Trophoblast cell (in vitro differentiated cells and primary cell): ENCODE measurements around the gene METRN. TPM values are rescaled to one million over a fixed set of nuclear protein-coding genes. Genes with fewer than 3 reads are reported as not detected.

ENCODE experiments used
- DNase-seq, 2 donors: peaks; one replicate each; pipeline ENCODE4 v3.0.0-alpha.2; 2016
- H2AFZ ChIP-seq: 2 replicates; pipeline ENCODE4 v1.6.1; 2013; ENCODE audit warnings: low read length, moderate library complexity, mild to moderate bottlenecking; ENCODE audit not compliant: insufficient read depth, poor library complexity
- H2AK5ac ChIP-seq: 2 replicates; pipeline ENCODE4 v1.6.1; 2013; ENCODE audit warnings: mild to moderate bottlenecking, low read length
- H2BK120ac ChIP-seq: 2 replicates; pipeline ENCODE4 v1.6.1; 2013; ENCODE audit warnings: low read length, mild to moderate bottlenecking, moderate library complexity; ENCODE audit not compliant: insufficient read depth, poor library complexity
- H2BK12ac ChIP-seq: 2 replicates; pipeline ENCODE4 v1.6.1; 2013; ENCODE audit warnings: mild to moderate bottlenecking, low read length, moderate library complexity
- H2BK5ac ChIP-seq: 2 replicates; pipeline ENCODE4 v1.6.1; 2013; ENCODE audit warnings: low read length, low read depth, moderate library complexity, mild to moderate bottlenecking; ENCODE audit not compliant: poor library complexity
- H3K14ac ChIP-seq: 2 replicates; pipeline ENCODE4 v1.6.1; 2013; ENCODE audit warnings: mild to moderate bottlenecking, low read length
- H3K18ac ChIP-seq: 2 replicates; pipeline ENCODE4 v1.6.1; 2013; ENCODE audit warnings: mild to moderate bottlenecking, low read length
- H3K23ac ChIP-seq: 2 replicates; pipeline ENCODE4 v1.6.1; 2013; ENCODE audit warnings: low read length
- H3K27ac ChIP-seq: 2 replicates; pipeline ENCODE4 v1.5.1; 2013; ENCODE audit warnings: low read depth, mild to moderate bottlenecking, inconsistent platforms, low read length, moderate library complexity
- H3K27me3 ChIP-seq: 2 replicates; pipeline ENCODE4 v1.6.1; 2013; ENCODE audit warnings: inconsistent platforms, mild to moderate bottlenecking, low read length, moderate library complexity; ENCODE audit not compliant: insufficient read depth
- H3K36me3 ChIP-seq, 2 experiments: 1 replicate in 1 of 2; 2 replicates in 1 of 2; pipeline ENCODE4 v1.6.1; 2013; ENCODE audit warnings: low read length in 2 of 2, mild to moderate bottlenecking in 2 of 2, moderate library complexity in 1 of 2; ENCODE audit not compliant: insufficient read depth in 2 of 2, control insufficient read depth in 1 of 2
- H3K4ac ChIP-seq: 2 replicates; pipeline ENCODE4 v1.6.1; 2013; ENCODE audit warnings: low read depth, mild to moderate bottlenecking, low read length, moderate library complexity
- H3K4me1 ChIP-seq, 2 experiments: 1 replicate in 1 of 2; 2 replicates in 1 of 2; pipeline ENCODE4 v1.6.1; 2013; ENCODE audit warnings: low read length in 2 of 2, mild to moderate bottlenecking in 2 of 2, moderate library complexity in 1 of 2; ENCODE audit not compliant: insufficient read depth in 2 of 2, control insufficient read depth in 1 of 2
- H3K4me2 ChIP-seq: 2 replicates; pipeline ENCODE4 v1.6.1; 2013; ENCODE audit warnings: inconsistent platforms, mild to moderate bottlenecking, low read length, moderate library complexity
- H3K4me3 ChIP-seq: 2 replicates; pipeline ENCODE4 v1.5.1; 2013; ENCODE audit warnings: mild to moderate bottlenecking, low read depth, low read length, inconsistent platforms
- H3K79me1 ChIP-seq: one replicate; pipeline ENCODE4 v1.6.1; 2013; ENCODE audit warnings: low read length
- H3K79me2 ChIP-seq: 2 replicates; pipeline ENCODE4 v1.6.1; 2013; ENCODE audit warnings: low read length, mild to moderate bottlenecking; ENCODE audit not compliant: control insufficient read depth, insufficient read depth, poor library complexity
- H3K9ac ChIP-seq: 2 replicates; pipeline ENCODE4 v1.6.1; 2013; ENCODE audit warnings: mild to moderate bottlenecking, low read length
- H3K9me3 ChIP-seq: 2 replicates; pipeline ENCODE4 v1.6.1; 2013; ENCODE audit warnings: low read depth, mild to moderate bottlenecking, control low read depth, inconsistent platforms, low read length; ENCODE audit not compliant: insufficient read depth
- H4K12ac ChIP-seq: 2 replicates; pipeline ENCODE4 v1.6.1; 2013; ENCODE audit warnings: low read depth, mild to moderate bottlenecking, low read length, moderate library complexity
- H4K8ac ChIP-seq: 2 replicates; pipeline ENCODE4 v1.6.1; 2013; ENCODE audit warnings: low read depth, mild to moderate bottlenecking, low read length, moderate library complexity
- H4K91ac ChIP-seq: one replicate; pipeline ENCODE4 v1.6.1; 2013; ENCODE audit warnings: low read depth, mild to moderate bottlenecking, low read length, moderate library complexity
- WGBS: extraction: QIAGEN DNeasy Blood & Tissue Kit; methylation state at CpG from one replicate; pipeline ENCODE4 v1.1.7; 2013; ENCODE audit warnings: missing lambda C conversion rate; ENCODE audit not compliant: insufficient read length, insufficient coverage; ENCODE audit errors: extremely low coverage; 5-methylcytosine and 5-hydroxymethylcytosine counted together
- polyA plus RNA-seq: library from polyadenylated mRNA; stranded (reverse); fragments of 200-250 nt; gene quantifications from 2 replicates; pipeline ENCODE4 v1.2.3, GENCODE V29; 2013

METRN gene
- polyA plus RNA-seq, result 5.9 and 6.1 TPM in 2 replicates

GRCh38 chr16:714558-715476 is at the start of gene METRN:
METRN (plus strand) TSS chr16:715118; CDS start chr16:715290, 172 bp downstream.
- WGBS, result no CpG with 5 or more reads among the region's 108 CpGs
- DNase-seq, result peak; percentile 86 to 93
- Histone ChIP-seq H4K12ac (no peak within 1 kb of the TSS), H3K79me1 (peaks cover 2% of the 10 kb centered on the region), H4K8ac (peak within 1 kb of the TSS; percentile 74), H2BK12ac (no peak within 1 kb of the TSS), H3K9ac (no peak within 1 kb of the TSS), H3K18ac (no peak within 1 kb of the TSS), H2AK5ac (no peak within 1 kb of the TSS), H2AFZ (no peak within 1 kb of the TSS), H3K4ac (no peak within 1 kb of the TSS), H3K4me2 (peak within 1 kb of the TSS; percentile 93), H4K91ac (peak within 1 kb of the TSS; percentile 20), H3K27ac (peak within 1 kb of the TSS; percentile 29), H3K4me1 (peaks cover 20% of the 10 kb centered on the region in 2 experiments), H3K14ac (no peak within 1 kb of the TSS), H3K4me3 (peak within 1 kb of the TSS; percentile 67), H3K79me2 (no peaks in the 10 kb centered on the region), H2BK120ac (no peak within 1 kb of the TSS), H2BK5ac (no peak within 1 kb of the TSS), H3K36me3 (no peaks in the 10 kb centered on the region), H3K27me3 (peaks cover 12% of the 10 kb centered on the region), H3K23ac (no peak within 1 kb of the TSS), H3K9me3 (peaks cover 12% of the 10 kb centered on the region)

- Histone ChIP-seq H4K12ac (no peak overlapping the region), H2AK5ac (no peak overlapping the region), H2BK5ac (no peak overlapping the region), H3K23ac (no peak overlapping the region), H3K27ac (no peak overlapping the region), H3K9me3 (no peaks in the 10 kb centered on the region), H3K4ac (no peak overlapping the region), H3K18ac (no peak overlapping the region), H3K4me1 (peaks cover 7% of the 10 kb centered on the region in 2 experiments), H4K8ac (no peak overlapping the region), H3K36me3 (peaks cover 28 to 42% of the 10 kb centered on the region in 2 experiments), H3K14ac (no peak overlapping the region), H3K4me2 (no peak overlapping the region), H3K79me1 (peaks cover 5% of the 10 kb centered on the region), H2BK120ac (no peak overlapping the region), H2AFZ (no peak overlapping the region), H3K79me2 (peaks cover 8% of the 10 kb centered on the region), H3K9ac (no peak overlapping the region), H4K91ac (no peak overlapping the region), H2BK12ac (no peak overlapping the region), H3K4me3 (no peak overlapping the region), H3K27me3 (no peaks in the 10 kb centered on the region)
- DNase-seq, result no peak
- no CpG with 5 or more reads among the region's 13 CpGs for WGBS
These were observed 48.3 kb upstream of the METRN start for GRCh38 chr16:666572-666971.

- no peaks in the 10 kb centered on the region for H3K27me3 ChIP-seq
- no CpG with 5 or more reads among the region's 22 CpGs for WGBS
- H4K8ac ChIP-seq, result peak overlapping the region; percentile 30
- H2BK5ac ChIP-seq, result no peak overlapping the region
- H3K79me1 ChIP-seq, result peaks cover 5% of the 10 kb centered on the region
- no peak overlapping the region for H3K18ac ChIP-seq
- no peak overlapping the region for H2AFZ ChIP-seq
- H2BK120ac ChIP-seq, result no peak overlapping the region
- peaks cover 7% of the 10 kb centered on the region in 2 experiments for H3K4me1 ChIP-seq
- H3K4ac ChIP-seq, result no peak overlapping the region
- peak overlapping the region; percentile 10 for H2AK5ac ChIP-seq
- H3K14ac ChIP-seq, result no peak overlapping the region
- no peak overlapping the region for H3K23ac ChIP-seq
- DNase-seq, result no peak
- H3K36me3 ChIP-seq, result peaks cover 34 to 42% of the 10 kb centered on the region in 2 experiments
- H3K4me3 ChIP-seq, result no peak overlapping the region
- H4K12ac ChIP-seq, result peak overlapping the region; percentile 36
- H3K9me3 ChIP-seq, result no peaks in the 10 kb centered on the region
- H3K9ac ChIP-seq, result no peak overlapping the region
- H2BK12ac ChIP-seq, result peak overlapping the region; percentile 5
- peaks cover 8% of the 10 kb centered on the region for H3K79me2 ChIP-seq
- no peak overlapping the region for H4K91ac ChIP-seq
- H3K4me2 ChIP-seq, result no peak overlapping the region
- H3K27ac ChIP-seq, result no peak overlapping the region
These were observed 47.7 kb upstream of the METRN start for GRCh38 chr16:667113-667779.

DNA sequence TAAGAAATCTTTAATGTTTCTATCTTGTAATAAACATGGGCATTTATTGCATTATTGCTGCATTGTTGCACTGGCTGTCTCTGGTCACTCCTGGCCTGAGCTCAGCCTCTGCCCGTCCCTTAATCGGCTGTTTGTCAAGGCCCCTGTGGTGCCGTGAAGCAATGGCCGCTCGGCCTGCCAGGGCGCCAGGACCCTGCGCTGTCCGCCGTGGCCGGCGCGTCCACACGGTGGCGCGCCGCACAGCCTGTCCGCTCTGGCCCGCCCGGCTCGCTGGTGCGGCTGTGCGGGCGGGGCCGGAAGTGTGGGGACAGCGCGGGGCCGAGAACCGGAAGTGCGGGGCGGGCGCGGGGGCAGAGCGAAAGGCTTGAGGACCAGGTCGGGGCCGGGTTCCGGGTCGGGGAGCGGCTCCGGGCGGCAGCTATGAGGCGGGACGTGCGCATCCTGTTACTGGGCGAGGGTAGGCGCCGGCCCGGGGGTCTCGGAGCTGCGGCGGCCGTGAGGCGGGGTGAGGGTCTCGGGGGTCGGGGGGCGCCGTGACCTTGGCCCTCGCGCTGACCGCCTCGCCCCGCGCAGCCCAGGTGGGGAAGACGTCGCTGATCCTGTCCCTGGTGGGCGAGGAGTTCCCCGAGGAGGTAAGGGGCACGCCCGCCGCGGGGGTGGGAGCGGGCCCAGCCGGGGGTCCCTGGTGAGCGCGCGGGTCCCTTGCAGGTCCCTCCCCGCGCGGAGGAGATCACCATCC is 47.0 kb upstream of the METRN start, which contains the start of gene RHOT2:
Gene RHOT2, plus strand, starts transcription at position 353 of the 739 bp plus-strand sequence. Its CDS starts 68 bp downstream, at position 421.
- Histone ChIP-seq H3K4me1 (peaks cover 7% of the 10 kb centered on the region in 2 experiments), H3K9ac (peak within 1 kb of the TSS; percentile 90), H2AK5ac (peak within 1 kb of the TSS; percentile 91), H3K27me3 (no peaks in the 10 kb centered on the region), H4K8ac (peak within 1 kb of the TSS; percentile 87), H3K27ac (no peak within 1 kb of the TSS), H2BK12ac (peak within 1 kb of the TSS; percentile 5), H3K79me2 (peaks cover 8% of the 10 kb centered on the region), H3K18ac (peak within 1 kb of the TSS; percentile 77), H2BK5ac (peak within 1 kb of the TSS; percentile 51), H3K14ac (peak within 1 kb of the TSS; percentile 90), H4K12ac (peak within 1 kb of the TSS; percentile 85), H2AFZ (peak within 1 kb of the TSS; percentile 61), H3K23ac (no peak within 1 kb of the TSS), H3K4ac (peak within 1 kb of the TSS; percentile 97), H4K91ac (peak within 1 kb of the TSS; percentile 93), H3K79me1 (peaks cover 5% of the 10 kb centered on the region), H2BK120ac (peak within 1 kb of the TSS; percentile 87), H3K4me2 (peak within 1 kb of the TSS; percentile 67), H3K4me3 (peak within 1 kb of the TSS; percentile 98), H3K9me3 (no peaks in the 10 kb centered on the region), H3K36me3 (peaks cover 41 to 44% of the 10 kb centered on the region in 2 experiments)
- no CpG with 5 or more reads among the region's 78 CpGs for WGBS
- DNase-seq, result peak; percentile 92 to 97
